Gastrocnemius medialis (tissue), 4 donors: ENCODE data around the gene DDRGK1.

Source experiments
- CTCF ChIP-seq, 5 experiments: fragments of 450-650 bp in 3 of 5; fragments of 200-600 bp in 2 of 5; sonication (generic) in 2 of 5; IDR thresholded peaks in 4 of 5; conservative IDR thresholded peaks in 1 of 5; 1 replicate in 4 of 5; 2 replicates in 1 of 5; pipeline ENCODE4 v1.5.1; 2016 to 2019; ENCODE audit warnings: antibody characterized with exemption in 5 of 5, mild to moderate bottlenecking in 3 of 5, moderate library complexity in 3 of 5
- POLR2A ChIP-seq, 2 donors: fragments of 450-650 bp; IDR thresholded peaks; one replicate each; pipeline ENCODE4 v1.6.1; 2017; ENCODE audit warnings: antibody characterized with exemption in 2 of 2, mild to moderate bottlenecking in 2 of 2, moderate library complexity in 2 of 2

GRCh38 chr20:3223994-3224680, 19.7 kb upstream of the DDRGK1 start:
- TF ChIP-seq CTCF (IDR thresholded peaks at IDR 0.05 in 4 of 5, conservative IDR thresholded peaks at IDR 0.05 in 1 of 5) (no peak), POLR2A (IDR thresholded peaks at IDR 0.05) (no peak)
